ENCODE measurements around the gene PPP1R3F. TPM values are rescaled to one million over a fixed set of nuclear protein-coding genes. Genes with fewer than 3 reads are reported as not detected.

The PPP1R3F gene
- total and polyA plus RNA-seq, 12 donors = 2.6 to 11.6 (median 6.1) TPM

GRCh38 chrX:49257846-49258748 is 11.5 kb upstream of the PPP1R3F start:
- WGBS, 4 donors = 60 to 78% (median 77%) methylated on average over 8 to 20 of the region's 20 CpGs
- no peaks in the 10 kb centered on the region for H3K4me1 ChIP-seq (replicated peaks in 1 of 2)
- peaks cover 4% of the 10 kb centered on the region for H3K27me3 ChIP-seq
- H3K27ac ChIP-seq = no peak overlapping the region
- TF ChIP-seq, protein P1, sequence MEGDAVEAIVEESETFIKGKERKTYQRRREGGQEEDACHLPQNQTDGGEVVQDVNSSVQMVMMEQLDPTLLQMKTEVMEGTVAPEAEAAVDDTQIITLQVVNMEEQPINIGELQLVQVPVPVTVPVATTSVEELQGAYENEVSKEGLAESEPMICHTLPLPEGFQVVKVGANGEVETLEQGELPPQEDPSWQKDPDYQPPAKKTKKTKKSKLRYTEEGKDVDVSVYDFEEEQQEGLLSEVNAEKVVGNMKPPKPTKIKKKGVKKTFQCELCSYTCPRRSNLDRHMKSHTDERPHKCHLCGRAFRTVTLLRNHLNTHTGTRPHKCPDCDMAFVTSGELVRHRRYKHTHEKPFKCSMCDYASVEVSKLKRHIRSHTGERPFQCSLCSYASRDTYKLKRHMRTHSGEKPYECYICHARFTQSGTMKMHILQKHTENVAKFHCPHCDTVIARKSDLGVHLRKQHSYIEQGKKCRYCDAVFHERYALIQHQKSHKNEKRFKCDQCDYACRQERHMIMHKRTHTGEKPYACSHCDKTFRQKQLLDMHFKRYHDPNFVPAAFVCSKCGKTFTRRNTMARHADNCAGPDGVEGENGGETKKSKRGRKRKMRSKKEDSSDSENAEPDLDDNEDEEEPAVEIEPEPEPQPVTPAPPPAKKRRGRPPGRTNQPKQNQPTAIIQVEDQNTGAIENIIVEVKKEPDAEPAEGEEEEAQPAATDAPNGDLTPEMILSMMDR (IDR thresholded peaks at IDR 0.05) = no peak
- no peak for TF ChIP-seq POLR2A (IDR thresholded peaks at IDR 0.05)
- H3K9me3 ChIP-seq (replicated peaks in 1 of 3) = no peaks in the 10 kb centered on the region
- no peaks in the 10 kb centered on the region for H3K36me3 ChIP-seq (replicated peaks in 1 of 2)
- intact Hi-C loops (cut with DNase I) = no loop called here
- no peak for DNase-seq
- no peak overlapping the region for H3K4me3 ChIP-seq

- no peak for TF ChIP-seq POLR2A (IDR thresholded peaks at IDR 0.05)
- peaks cover 4% of the 10 kb centered on the region for H3K27me3 ChIP-seq
- DNase-seq = no peak
- H3K36me3 ChIP-seq (replicated peaks in 1 of 2) = no peaks in the 10 kb centered on the region
- no peak overlapping the region for H3K4me3 ChIP-seq
- H3K9me3 ChIP-seq (replicated peaks in 1 of 3) = no peaks in the 10 kb centered on the region
- intact Hi-C loops (cut with DNase I) = no loop called here
- no peaks in the 10 kb centered on the region for H3K4me1 ChIP-seq (replicated peaks in 1 of 2)
- no peak overlapping the region for H3K27ac ChIP-seq
- 88 to 91% (median 88%) methylated on average over 1 to 5 of the region's 5 CpGs for WGBS, 4 donors
Observed at GRCh38 chrX:49258749-49259124, 10.9 kb upstream of the PPP1R3F start.

DNA sequence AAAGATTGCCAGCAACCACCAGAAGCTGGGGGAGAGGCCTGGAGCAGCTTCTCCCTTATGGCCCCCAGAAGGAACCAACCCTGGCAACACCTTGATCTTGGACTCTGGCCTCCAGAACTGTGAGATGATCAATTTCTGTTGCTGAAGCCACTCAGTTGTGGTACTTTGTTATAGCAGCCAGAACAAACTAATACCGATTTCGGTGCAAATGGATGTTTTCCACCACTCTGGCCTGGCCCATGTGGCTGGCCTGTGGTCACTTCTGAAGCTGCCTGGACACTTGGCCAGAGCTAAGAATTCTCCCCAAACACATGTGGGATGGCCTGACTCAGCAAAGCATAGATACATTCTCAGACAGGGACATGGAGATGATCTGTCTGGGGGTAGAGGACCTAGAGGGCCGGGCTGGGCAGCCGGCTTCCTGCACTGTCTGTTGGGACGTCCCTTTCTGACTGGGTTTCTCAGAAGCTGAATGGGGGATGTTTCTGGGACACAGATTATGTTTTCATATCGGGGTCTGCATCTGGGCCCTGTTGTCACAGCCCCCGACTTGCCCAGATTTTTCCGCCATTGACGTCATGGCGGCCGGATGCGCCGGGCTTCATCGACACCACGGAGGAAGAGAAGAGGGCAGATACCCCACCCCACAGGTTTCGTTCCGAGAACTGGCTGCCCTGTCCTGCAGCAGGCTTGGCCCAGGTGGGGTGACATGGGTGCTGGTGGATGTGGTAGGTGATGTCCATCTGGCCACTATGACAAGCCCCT is 9.2 kb upstream of the PPP1R3F start:
- H3K4me1 ChIP-seq (replicated peaks in 1 of 2) = no peaks in the 10 kb centered on the region
- WGBS, 4 donors = 88 to 94% (median 89%) methylated on average over 11 to 17 of the region's 17 CpGs; no CpG with 5 or more reads in 1 of the 4 donors

DNA sequence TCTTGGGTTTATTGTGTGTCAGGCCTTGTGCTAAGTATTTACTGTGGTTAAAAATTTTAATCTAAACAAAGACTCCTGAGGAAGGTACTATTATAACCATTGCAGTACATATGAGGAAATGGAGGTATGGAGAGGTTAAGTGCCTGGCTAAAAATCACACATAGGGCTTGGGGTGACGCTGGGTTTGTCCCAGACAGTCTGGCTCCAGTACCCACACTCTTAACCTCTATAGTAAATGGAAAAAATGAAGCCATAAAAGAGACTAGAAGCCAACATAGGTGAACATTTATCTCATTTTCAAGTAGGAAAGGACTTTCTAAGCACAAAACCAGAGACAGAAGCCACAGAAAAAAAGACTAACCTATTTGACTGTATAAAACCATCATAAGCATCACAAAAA is 7.0 kb upstream of the PPP1R3F start:
- Histone ChIP-seq H3K27ac (no peak overlapping the region), H3K27me3 (no peaks in the 10 kb centered on the region), H3K4me1 (replicated peaks in 1 of 2) (no peaks in the 10 kb centered on the region), H3K4me3 (no peak overlapping the region), H3K9me3 (replicated peaks in 1 of 3) (no peaks in the 10 kb centered on the region), H3K36me3 (replicated peaks in 1 of 2) (no peaks in the 10 kb centered on the region)
- TF ChIP-seq, protein P1 (IDR thresholded peaks at IDR 0.05) = no peak
- no peak for TF ChIP-seq POLR2A (IDR thresholded peaks at IDR 0.05)
- DNase-seq = no peak
- intact Hi-C loops (cut with DNase I) = no loop called here
- 44 to 90% (median 67%) methylated on average over 1 of the region's 1 CpG for WGBS, 4 donors

More for the DNA sequence above, 9.2 kb upstream of the PPP1R3F start:
- H3K9me3 ChIP-seq (replicated peaks in 1 of 3) = no peaks in the 10 kb centered on the region
- peaks cover 4% of the 10 kb centered on the region for H3K27me3 ChIP-seq
- intact Hi-C loops (cut with DNase I) = no loop called here
- H3K4me3 ChIP-seq = no peak overlapping the region
- no peak for TF ChIP-seq POLR2A (IDR thresholded peaks at IDR 0.05)
- TF ChIP-seq, protein P1 (IDR thresholded peaks at IDR 0.05) = no peak
- H3K27ac ChIP-seq = no peak overlapping the region
- H3K36me3 ChIP-seq (replicated peaks in 1 of 2) = no peaks in the 10 kb centered on the region
- DNase-seq = no peak
